Measurements from ENCODE around the gene CYGB. TPM values are rescaled to one million over a fixed set of nuclear protein-coding genes. Genes with fewer than 3 reads are reported as not detected.
"Not testable (repeated sequence)": the region's sequence is repeated elsewhere in the genome, so short reads cannot be mapped to it uniquely, and the experiment has no call there.

CYGB gene
- total and polyA plus RNA-seq, 4 donors: 0.83 to 7.8 (median 1.4) TPM

DNA sequence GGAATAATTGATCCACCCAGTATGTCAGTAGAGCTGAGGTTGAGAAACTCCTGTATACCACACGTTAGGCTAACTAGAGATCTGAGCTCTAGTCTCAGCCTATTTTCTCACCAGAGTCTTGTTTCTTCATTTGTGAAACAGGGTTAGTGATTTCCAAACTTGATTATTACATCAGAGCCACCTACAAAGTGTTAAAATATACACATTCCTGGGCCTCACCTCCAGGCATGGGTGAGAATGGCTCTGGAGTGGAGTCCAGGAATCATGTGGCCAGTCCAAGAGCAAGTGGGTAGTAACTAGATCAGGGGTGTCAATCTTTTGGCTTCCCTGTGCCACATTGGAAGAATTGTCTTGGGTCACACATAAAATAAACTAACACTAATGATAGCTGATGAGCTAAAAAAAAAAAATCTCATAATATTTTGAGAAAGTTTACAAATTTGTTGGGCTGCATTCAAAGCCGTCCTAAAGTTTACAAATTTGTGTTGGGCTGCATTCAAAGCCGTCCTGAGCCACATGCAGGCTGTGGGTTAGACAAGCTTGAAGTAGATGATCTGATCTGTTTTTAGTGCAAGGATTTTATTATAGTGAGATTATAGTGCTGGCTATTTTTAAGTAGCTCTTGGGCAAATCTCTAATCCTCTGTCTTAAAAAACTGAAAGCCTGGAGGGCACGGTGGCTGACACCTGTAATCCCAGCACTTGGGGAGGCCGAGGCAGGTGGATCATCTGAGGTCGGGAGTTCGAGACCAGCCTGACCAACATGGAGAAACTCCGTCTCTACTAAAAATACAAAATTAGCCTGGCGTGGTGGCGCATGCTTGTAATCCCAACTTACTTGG is 22.7 kb upstream of the CYGB start:
- Histone ChIP-seq H3K36me3 (ENCODE audit: control insufficient read depth in 4 of 4, insufficient read depth in 3 of 4, low read depth in 1 of 4, low read length in 3 of 4) (peaks cover 4 to 19% (median 16%) of the 10 kb centered on the region in 4 donors), H3K9ac (ENCODE audit: low read depth in 1 of 2, low read length in 2 of 2) (peak overlapping the region in 1 of 2 donors; percentile 23), H3K9me3 (ENCODE audit: control insufficient read depth in 4 of 4, low read length in 3 of 4) (no peaks in the 10 kb centered on the region), H3K27ac (ENCODE audit: low read depth in 1 of 2, low read length in 2 of 2) (no peak overlapping the region), H3K4me1 (ENCODE audit: control insufficient read depth in 4 of 4, insufficient read depth in 4 of 4, low read length in 3 of 4) (peaks cover 3 to 32% (median 16%) of the 10 kb centered on the region in 4 donors), H3K27me3 (ENCODE audit: control insufficient read depth in 4 of 4, insufficient read depth in 4 of 4, low read length in 3 of 4) (no peaks in the 10 kb centered on the region), H3K4me3 (ENCODE audit: low read depth in 1 of 3, low read length in 3 of 3) (no peak overlapping the region)
- WGBS: 86% methylated on average over 10 of the region's 10 CpGs
- no peak for TF ChIP-seq FOXA2 (IDR thresholded peaks at IDR 0.05)
- no peak for DNase-seq (ENCODE audit: low spot score)

DNA sequence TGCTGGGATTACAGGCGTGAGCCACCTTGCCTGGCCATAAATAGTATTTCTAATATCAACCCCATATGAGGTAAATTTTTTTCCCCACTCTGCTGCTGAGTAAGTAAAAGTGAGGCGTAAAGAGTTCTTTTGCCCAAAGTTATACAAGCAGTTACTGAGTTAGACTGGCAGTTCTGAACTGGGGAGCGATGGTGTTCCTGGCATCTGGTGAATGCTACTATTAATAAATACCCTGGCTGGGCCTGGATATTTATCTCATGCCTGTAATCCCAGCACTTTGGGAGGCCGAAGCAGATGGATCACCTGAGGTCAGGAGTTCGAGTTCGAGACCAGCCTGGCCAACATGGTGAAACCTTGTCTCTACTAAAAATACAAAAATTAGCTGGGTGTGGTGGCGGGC is 22.0 kb upstream of the CYGB start:
- not testable (repeated sequence) for H3K27ac ChIP-seq (ENCODE audit: low read depth in 1 of 2, low read length in 2 of 2); H3K9ac ChIP-seq (ENCODE audit: low read depth in 1 of 2, low read length in 2 of 2); H3K27me3 ChIP-seq (ENCODE audit: control insufficient read depth in 4 of 4, insufficient read depth in 4 of 4, low read length in 3 of 4); H3K4me3 ChIP-seq (ENCODE audit: low read depth in 1 of 3, low read length in 3 of 3); DNase-seq (ENCODE audit: low spot score); H3K9me3 ChIP-seq (ENCODE audit: control insufficient read depth in 4 of 4, low read length in 3 of 4)
- peaks cover 3 to 32% (median 16%) of the 10 kb centered on the region in 4 donors for H3K4me1 ChIP-seq (ENCODE audit: control insufficient read depth in 4 of 4, insufficient read depth in 4 of 4, low read length in 3 of 4)
- 83% methylated on average over 7 of the region's 7 CpGs for WGBS
- H3K36me3 ChIP-seq (ENCODE audit: control insufficient read depth in 4 of 4, insufficient read depth in 3 of 4, low read depth in 1 of 4, low read length in 3 of 4): peaks cover 4 to 15% (median 14%) of the 10 kb centered on the region in 4 donors

DNA sequence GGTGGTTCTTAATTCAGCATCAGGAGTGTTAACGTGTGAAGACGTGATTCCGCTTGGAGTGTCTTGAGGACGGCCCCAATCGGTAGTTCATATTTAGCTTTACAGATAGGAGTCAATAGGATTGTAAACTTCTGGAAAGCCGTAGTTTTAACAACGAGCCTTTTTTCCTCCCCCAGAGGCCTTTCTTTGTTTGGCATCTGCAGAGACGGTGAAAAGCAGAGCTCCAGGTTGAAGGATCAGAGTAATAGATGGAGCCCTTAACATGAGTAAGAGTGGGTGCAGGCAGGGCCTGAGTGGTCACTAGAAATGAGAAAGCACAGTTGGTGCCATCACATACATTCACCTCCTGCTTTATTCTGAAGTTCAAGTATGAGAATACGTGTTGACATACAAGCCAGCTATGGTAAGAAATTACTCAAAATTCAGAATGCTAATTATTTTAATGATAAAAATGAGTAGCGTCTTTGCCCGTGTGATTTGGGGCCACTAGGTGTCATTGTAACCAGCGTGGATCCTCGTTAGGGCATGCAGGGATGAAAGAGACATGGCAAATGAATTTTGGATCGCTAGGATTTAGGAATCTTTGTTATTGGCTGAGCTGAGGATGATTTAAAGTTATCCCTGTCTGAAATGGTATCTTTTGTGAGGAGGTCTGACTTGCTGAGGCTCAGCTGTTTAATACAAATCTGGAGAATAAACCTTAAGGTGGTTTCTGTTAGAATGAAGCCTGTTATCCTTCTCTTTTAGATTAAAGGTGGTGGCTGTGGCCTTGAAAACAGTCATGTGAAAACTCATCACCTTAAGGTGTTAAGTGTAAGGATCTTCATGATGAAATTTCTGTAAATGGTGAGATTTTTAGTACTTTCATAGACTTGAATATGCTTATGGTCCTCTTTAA is 20.9 kb upstream of the CYGB start:
- DNase-seq (ENCODE audit: low spot score): no peak
- Histone ChIP-seq H3K27ac (ENCODE audit: low read depth in 1 of 2, low read length in 2 of 2) (peak overlapping the region; percentile 84 to 97), H3K36me3 (ENCODE audit: control insufficient read depth in 4 of 4, insufficient read depth in 3 of 4, low read depth in 1 of 4, low read length in 3 of 4) (peaks cover 4 to 15% (median 14%) of the 10 kb centered on the region in 4 donors), H3K27me3 (ENCODE audit: control insufficient read depth in 4 of 4, insufficient read depth in 4 of 4, low read length in 3 of 4) (no peaks in the 10 kb centered on the region), H3K9me3 (ENCODE audit: control insufficient read depth in 4 of 4, low read length in 3 of 4) (no peaks in the 10 kb centered on the region), H3K4me1 (ENCODE audit: control insufficient read depth in 4 of 4, insufficient read depth in 4 of 4, low read length in 3 of 4) (peaks cover 3 to 32% (median 16%) of the 10 kb centered on the region in 4 donors), H3K9ac (ENCODE audit: low read depth in 1 of 2, low read length in 2 of 2) (peak overlapping the region; percentile 94 to 96), H3K4me3 (ENCODE audit: low read depth in 1 of 3, low read length in 3 of 3) (peak overlapping the region; percentile 68 to 99 (median 97))
- under 1% methylated on average over 14 of the region's 14 CpGs for WGBS
- TF ChIP-seq NR2F2 (IDR thresholded peaks at IDR 0.05) (no peak), RXRA (IDR thresholded peaks at IDR 0.05) (no peak), JUND (IDR thresholded peaks at IDR 0.05) (no peak), FOXA2 (IDR thresholded peaks at IDR 0.05) (no peak), EGR1 (IDR thresholded peaks at IDR 0.05; ENCODE audit: low read depth in 2 of 2) (no peak), RAD21 (IDR thresholded peaks at IDR 0.05) (peak; percentile 81 to 83), HNF4G (IDR thresholded peaks at IDR 0.05) (no peak), GABPA (IDR thresholded peaks at IDR 0.05 in 1 of 2, conservative IDR thresholded peaks at IDR 0.05 in 1 of 2) (no peak), YY1 (IDR thresholded peaks at IDR 0.05) (no peak), HNF4A (conservative IDR thresholded peaks at IDR 0.05) (no peak), FOXA1 (IDR thresholded peaks at IDR 0.05) (no peak)
- TF ChIP-seq, protein P1, sequence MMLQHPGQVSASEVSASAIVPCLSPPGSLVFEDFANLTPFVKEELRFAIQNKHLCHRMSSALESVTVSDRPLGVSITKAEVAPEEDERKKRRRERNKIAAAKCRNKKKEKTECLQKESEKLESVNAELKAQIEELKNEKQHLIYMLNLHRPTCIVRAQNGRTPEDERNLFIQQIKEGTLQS (IDR thresholded peaks at IDR 0.05): no peak
- TF ChIP-seq, protein P2, sequence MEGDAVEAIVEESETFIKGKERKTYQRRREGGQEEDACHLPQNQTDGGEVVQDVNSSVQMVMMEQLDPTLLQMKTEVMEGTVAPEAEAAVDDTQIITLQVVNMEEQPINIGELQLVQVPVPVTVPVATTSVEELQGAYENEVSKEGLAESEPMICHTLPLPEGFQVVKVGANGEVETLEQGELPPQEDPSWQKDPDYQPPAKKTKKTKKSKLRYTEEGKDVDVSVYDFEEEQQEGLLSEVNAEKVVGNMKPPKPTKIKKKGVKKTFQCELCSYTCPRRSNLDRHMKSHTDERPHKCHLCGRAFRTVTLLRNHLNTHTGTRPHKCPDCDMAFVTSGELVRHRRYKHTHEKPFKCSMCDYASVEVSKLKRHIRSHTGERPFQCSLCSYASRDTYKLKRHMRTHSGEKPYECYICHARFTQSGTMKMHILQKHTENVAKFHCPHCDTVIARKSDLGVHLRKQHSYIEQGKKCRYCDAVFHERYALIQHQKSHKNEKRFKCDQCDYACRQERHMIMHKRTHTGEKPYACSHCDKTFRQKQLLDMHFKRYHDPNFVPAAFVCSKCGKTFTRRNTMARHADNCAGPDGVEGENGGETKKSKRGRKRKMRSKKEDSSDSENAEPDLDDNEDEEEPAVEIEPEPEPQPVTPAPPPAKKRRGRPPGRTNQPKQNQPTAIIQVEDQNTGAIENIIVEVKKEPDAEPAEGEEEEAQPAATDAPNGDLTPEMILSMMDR (IDR thresholded peaks at IDR 0.05; ENCODE audit: low read depth, low read length, missing input control): peak; percentile 49
- TF ChIP-seq, protein P3, sequence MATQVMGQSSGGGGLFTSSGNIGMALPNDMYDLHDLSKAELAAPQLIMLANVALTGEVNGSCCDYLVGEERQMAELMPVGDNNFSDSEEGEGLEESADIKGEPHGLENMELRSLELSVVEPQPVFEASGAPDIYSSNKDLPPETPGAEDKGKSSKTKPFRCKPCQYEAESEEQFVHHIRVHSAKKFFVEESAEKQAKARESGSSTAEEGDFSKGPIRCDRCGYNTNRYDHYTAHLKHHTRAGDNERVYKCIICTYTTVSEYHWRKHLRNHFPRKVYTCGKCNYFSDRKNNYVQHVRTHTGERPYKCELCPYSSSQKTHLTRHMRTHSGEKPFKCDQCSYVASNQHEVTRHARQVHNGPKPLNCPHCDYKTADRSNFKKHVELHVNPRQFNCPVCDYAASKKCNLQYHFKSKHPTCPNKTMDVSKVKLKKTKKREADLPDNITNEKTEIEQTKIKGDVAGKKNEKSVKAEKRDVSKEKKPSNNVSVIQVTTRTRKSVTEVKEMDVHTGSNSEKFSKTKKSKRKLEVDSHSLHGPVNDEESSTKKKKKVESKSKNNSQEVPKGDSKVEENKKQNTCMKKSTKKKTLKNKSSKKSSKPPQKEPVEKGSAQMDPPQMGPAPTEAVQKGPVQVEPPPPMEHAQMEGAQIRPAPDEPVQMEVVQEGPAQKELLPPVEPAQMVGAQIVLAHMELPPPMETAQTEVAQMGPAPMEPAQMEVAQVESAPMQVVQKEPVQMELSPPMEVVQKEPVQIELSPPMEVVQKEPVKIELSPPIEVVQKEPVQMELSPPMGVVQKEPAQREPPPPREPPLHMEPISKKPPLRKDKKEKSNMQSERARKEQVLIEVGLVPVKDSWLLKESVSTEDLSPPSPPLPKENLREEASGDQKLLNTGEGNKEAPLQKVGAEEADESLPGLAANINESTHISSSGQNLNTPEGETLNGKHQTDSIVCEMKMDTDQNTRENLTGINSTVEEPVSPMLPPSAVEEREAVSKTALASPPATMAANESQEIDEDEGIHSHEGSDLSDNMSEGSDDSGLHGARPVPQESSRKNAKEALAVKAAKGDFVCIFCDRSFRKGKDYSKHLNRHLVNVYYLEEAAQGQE (IDR thresholded peaks at IDR 0.05): no peak
- TF ChIP-seq, protein P4, sequence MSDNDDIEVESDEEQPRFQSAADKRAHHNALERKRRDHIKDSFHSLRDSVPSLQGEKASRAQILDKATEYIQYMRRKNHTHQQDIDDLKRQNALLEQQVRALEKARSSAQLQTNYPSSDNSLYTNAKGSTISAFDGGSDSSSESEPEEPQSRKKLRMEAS (IDR thresholded peaks at IDR 0.05): no peak
- TF ChIP-seq, protein P5, sequence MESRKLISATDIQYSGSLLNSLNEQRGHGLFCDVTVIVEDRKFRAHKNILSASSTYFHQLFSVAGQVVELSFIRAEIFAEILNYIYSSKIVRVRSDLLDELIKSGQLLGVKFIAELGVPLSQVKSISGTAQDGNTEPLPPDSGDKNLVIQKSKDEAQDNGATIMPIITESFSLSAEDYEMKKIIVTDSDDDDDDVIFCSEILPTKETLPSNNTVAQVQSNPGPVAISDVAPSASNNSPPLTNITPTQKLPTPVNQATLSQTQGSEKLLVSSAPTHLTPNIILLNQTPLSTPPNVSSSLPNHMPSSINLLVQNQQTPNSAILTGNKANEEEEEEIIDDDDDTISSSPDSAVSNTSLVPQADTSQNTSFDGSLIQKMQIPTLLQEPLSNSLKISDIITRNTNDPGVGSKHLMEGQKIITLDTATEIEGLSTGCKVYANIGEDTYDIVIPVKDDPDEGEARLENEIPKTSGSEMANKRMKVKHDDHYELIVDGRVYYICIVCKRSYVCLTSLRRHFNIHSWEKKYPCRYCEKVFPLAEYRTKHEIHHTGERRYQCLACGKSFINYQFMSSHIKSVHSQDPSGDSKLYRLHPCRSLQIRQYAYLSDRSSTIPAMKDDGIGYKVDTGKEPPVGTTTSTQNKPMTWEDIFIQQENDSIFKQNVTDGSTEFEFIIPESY (IDR thresholded peaks at IDR 0.05): no peak
